Erythroblast (primary cell): Measurements from ENCODE around the gene CREBL2.

ENCODE experiments used
- GATA1 ChIP-seq: IDR thresholded peaks from 2 replicates; pipeline ENCODE4 v1.6.1; 2011; ENCODE audit warnings: low read depth, mild to moderate bottlenecking, control low read depth, low read length, moderate library complexity
- POLR2A ChIP-seq: IDR thresholded peaks from 2 replicates; pipeline ENCODE4 v1.6.1; 2011; ENCODE audit warnings: mild to moderate bottlenecking, low read length

GRCh38 chr12:12616512-12617310 lies 5.0 kb downstream of the CREBL2 start:
- TF ChIP-seq POLR2A (no peak), GATA1 (no peak)
